H1 (cell line): ENCODE data around the gene MYL7. TPM values are rescaled to one million over a fixed set of nuclear protein-coding genes. Genes with fewer than 3 reads are reported as not detected.

Experiments used
- POU5F1 ChIP-seq: IDR thresholded peaks from 2 replicates; pipeline ENCODE4 v1.6.1; 2011; ENCODE audit warnings: low read depth, mild to moderate bottlenecking, low read length, moderate library complexity
- polyA plus RNA-seq, 7 experiments: library from polyadenylated mRNA; depleted of rRNA in 3 of 7; stranded (reverse) in 5 of 7; unstranded in 2 of 7; fragments of >200 nt in 5 of 7; fragments of 200-250 nt in 2 of 7; gene quantifications; 1 replicate in 5 of 7; 2 replicates in 1 of 7; 4 replicates in 1 of 7; pipeline versions ENCODE4 v1.2.1 to v1.2.3, GENCODE V29; 2011 to 2013; ENCODE audit warnings: missing spikeins in 2 of 7, mixed read lengths in 2 of 7
- total RNA-seq: library from RNA; stranded (reverse); fragmentation: NEBNext Ultra II Directional; extraction: Animal tissue kit (Norgen Biotek cat#: 25700); gene quantifications from 2 replicates; pipeline ENCODE4 v1.2.1, GENCODE V29; 2021

Gene MYL7
- total and polyA plus RNA-seq, 2 of the 8 experiments (the other 6 are each of a cell fraction or from before 2014, with no cell fraction given): 3.3 to 3.4 TPM

DNA sequence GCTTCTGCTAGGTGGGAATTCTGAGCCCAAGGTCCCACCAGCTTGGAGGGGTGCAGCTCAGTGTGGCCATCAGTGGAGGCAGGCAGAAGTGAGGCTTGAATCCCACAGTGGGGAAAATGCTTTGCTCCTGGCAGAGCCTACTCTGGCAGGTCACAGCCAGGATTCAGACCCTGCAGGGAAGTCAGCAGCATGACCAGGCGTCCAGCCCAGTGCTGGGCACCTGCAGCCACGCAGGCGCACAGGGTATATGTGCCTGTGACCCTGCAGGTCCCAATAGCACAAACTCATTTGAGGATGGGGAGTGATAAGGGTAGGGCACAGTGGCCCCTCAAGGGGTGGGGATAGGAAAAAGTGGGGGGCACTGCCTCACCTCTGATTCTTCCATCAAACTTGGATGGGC lies 45.4 kb downstream of the MYL7 start (continued):
- no peak for TF ChIP-seq POU5F1
